Activated T-cell treated with anti-CD3 and anti-CD28 coated beads, Interleukin-2, amount 50 U/mL, for 4 hours (primary cell): Measurements from ENCODE around the gene TFDP1. TPM values are rescaled to one million over a fixed set of nuclear protein-coding genes. Genes with fewer than 3 reads are reported as not detected.

Experiments
- total RNA-seq, 3 donors: library from RNA; stranded (reverse); gene quantifications; one replicate each; pipeline ENCODE4 v1.2.1, GENCODE V29; 2021

Gene TFDP1
- total RNA-seq, 3 donors from 2014 or later, result 147 to 200 (median 172) TPM

Other genes with a start within 250 kb of the TFDP1 start
- gene GRTP1, start 220.6 kb upstream of the TFDP1 start, total RNA-seq, result under 1 TPM; 0.19 to 0.40 (median 0.38) TPM
- gene ADPRHL1, start 131.3 kb upstream of the TFDP1 start, total RNA-seq, result under 1 TPM; 0.54 to 0.81 (median 0.79) TPM
- gene DCUN1D2, start 94.0 kb upstream of the TFDP1 start, total RNA-seq, result 10 to 100 TPM; 11.1 to 13.7 (median 12.4) TPM
- gene ATP4B, start 73.4 kb downstream of the TFDP1 start, total RNA-seq, result not detected
- gene GRK1, start 82.5 kb downstream of the TFDP1 start, total RNA-seq, result under 1 TPM in 1 of 3 donors, not detected in 2; 0.05 TPM
- 1 to 10 TPM; 1.1 to 1.4 (median 1.3) TPM for gene TMEM255B, start 174.5 kb downstream of the TFDP1 start, total RNA-seq